Left ventricle myocardium inferior (tissue), 1 donor: ENCODE data around the gene KCNAB2. TPM values are rescaled to one million over a fixed set of nuclear protein-coding genes. Genes with fewer than 3 reads are reported as not detected.

Source experiments
- DNase-seq: peaks from one replicate; pipeline ENCODE4 v3.0.0-alpha.2; 2020
- H3K27ac ChIP-seq: fragments of 200-600 bp; replicated peaks from 2 replicates; pipeline ENCODE4 v1.8.0; 2021
- H3K27me3 ChIP-seq: fragments of 200-600 bp; 2 replicates; pipeline ENCODE4 v1.8.0; 2021; ENCODE audit warnings: low read depth
- H3K36me3 ChIP-seq: fragments of 200-600 bp; 2 replicates; pipeline ENCODE4 v1.8.0; 2021
- H3K4me1 ChIP-seq: fragments of 200-600 bp; 2 replicates; pipeline ENCODE4 v1.8.0; 2021
- H3K4me3 ChIP-seq: fragments of 200-600 bp; 2 replicates; pipeline ENCODE4 v1.8.0; 2021; ENCODE audit warnings: mild to moderate bottlenecking, moderate library complexity
- H3K9me3 ChIP-seq: fragments of 200-600 bp; replicated peaks from 2 replicates; pipeline ENCODE4 v1.8.0; 2021
- intact Hi-C: fragments of 100-400 bp; cut with micrococcal nuclease; formaldehyde crosslinking; loops from one replicate; pipeline ENCODE4 v1.11.0; 2022
- total RNA-seq: library from RNA; stranded (reverse); fragmentation: NEBNext Ultra II Directional; extraction: Animal tissue kit (Norgen Biotek cat#: 25700); gene quantifications from one replicate; pipeline ENCODE4 v1.2.1, GENCODE V29; 2021
- TF ChIP-seq, protein P1 (sequence below): fragments of 200-600 bp; IDR thresholded peaks from 2 replicates; pipeline ENCODE4 v1.8.0; 2021; ENCODE audit warnings: antibody characterized with exemption, mild to moderate bottlenecking, borderline replicate concordance
- donor health status: DM: no; HTN: yes; CAD: no; lungs with severe emphysema.

Gene KCNAB2
- total RNA-seq, 1 donor from 2014 or later = 31.0 TPM

- H3K27me3 ChIP-seq = peaks cover 43% of the 10 kb centered on the region
- DNase-seq = no peak
- no peak overlapping the region for H3K4me3 ChIP-seq
- intact Hi-C loops = no loop called here
- no peaks in the 10 kb centered on the region for H3K9me3 ChIP-seq
- peaks cover 9% of the 10 kb centered on the region for H3K4me1 ChIP-seq
- H3K27ac ChIP-seq = no peak overlapping the region
- no peaks in the 10 kb centered on the region for H3K36me3 ChIP-seq
- TF ChIP-seq, protein P1, sequence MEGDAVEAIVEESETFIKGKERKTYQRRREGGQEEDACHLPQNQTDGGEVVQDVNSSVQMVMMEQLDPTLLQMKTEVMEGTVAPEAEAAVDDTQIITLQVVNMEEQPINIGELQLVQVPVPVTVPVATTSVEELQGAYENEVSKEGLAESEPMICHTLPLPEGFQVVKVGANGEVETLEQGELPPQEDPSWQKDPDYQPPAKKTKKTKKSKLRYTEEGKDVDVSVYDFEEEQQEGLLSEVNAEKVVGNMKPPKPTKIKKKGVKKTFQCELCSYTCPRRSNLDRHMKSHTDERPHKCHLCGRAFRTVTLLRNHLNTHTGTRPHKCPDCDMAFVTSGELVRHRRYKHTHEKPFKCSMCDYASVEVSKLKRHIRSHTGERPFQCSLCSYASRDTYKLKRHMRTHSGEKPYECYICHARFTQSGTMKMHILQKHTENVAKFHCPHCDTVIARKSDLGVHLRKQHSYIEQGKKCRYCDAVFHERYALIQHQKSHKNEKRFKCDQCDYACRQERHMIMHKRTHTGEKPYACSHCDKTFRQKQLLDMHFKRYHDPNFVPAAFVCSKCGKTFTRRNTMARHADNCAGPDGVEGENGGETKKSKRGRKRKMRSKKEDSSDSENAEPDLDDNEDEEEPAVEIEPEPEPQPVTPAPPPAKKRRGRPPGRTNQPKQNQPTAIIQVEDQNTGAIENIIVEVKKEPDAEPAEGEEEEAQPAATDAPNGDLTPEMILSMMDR = no peak
These were observed 79.7 kb downstream of the KCNAB2 start for GRCh38 chr1:6125366-6125765.

DNA sequence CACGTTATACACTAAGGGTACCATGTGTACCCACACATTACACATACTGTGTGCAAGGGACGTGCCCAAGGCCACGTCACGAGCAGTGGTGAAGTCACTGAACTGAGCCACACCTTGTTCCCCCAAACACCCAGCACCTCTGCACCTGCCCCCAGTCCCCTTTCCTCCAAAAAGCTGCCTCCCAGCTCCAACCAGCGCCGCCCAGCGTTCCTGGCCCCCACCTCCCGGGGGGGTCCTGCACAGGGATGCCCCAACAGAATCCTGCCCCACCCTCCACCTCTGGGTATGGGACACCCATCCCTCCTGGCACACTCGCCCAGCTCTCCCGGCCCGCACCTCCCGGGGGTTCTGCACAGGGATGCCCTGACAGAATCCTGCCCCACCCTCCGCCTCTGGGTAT lies 80.3 kb downstream of the KCNAB2 start:
- Histone ChIP-seq H3K4me1 (peaks cover 9% of the 10 kb centered on the region), H3K9me3 (no peaks in the 10 kb centered on the region), H3K27ac (no peak overlapping the region), H3K36me3 (no peaks in the 10 kb centered on the region), H3K4me3 (no peak overlapping the region), H3K27me3 (peaks cover 43% of the 10 kb centered on the region)
- DNase-seq = no peak
- intact Hi-C loops = no loop called here
- TF ChIP-seq, protein P1 = no peak

- intact Hi-C loops = no loop called here
- TF ChIP-seq, protein P1 = no peak
- DNase-seq = no peak
- peaks cover 9% of the 10 kb centered on the region for H3K4me1 ChIP-seq
- no peaks in the 10 kb centered on the region for H3K36me3 ChIP-seq
- peaks cover 4% of the 10 kb centered on the region for H3K9me3 ChIP-seq
- no peak overlapping the region for H3K27ac ChIP-seq
- H3K4me3 ChIP-seq = no peak overlapping the region
- H3K27me3 ChIP-seq = peaks cover 46% of the 10 kb centered on the region
These were observed 80.9 kb downstream of the KCNAB2 start for GRCh38 chr1:6126521-6127067.

GRCh38 chr1:6127587-6128163 lies 82.0 kb downstream of the KCNAB2 start:
- H3K27me3 ChIP-seq = peaks cover 51% of the 10 kb centered on the region
- H3K4me3 ChIP-seq = peak overlapping the region; percentile 40
- H3K4me1 ChIP-seq = peaks cover 9% of the 10 kb centered on the region
- intact Hi-C loops = no loop called here
- DNase-seq = peak; percentile 72
- H3K36me3 ChIP-seq = no peaks in the 10 kb centered on the region
- TF ChIP-seq, protein P1 = no peak
- no peak overlapping the region for H3K27ac ChIP-seq
- peaks cover 15% of the 10 kb centered on the region for H3K9me3 ChIP-seq

DNA sequence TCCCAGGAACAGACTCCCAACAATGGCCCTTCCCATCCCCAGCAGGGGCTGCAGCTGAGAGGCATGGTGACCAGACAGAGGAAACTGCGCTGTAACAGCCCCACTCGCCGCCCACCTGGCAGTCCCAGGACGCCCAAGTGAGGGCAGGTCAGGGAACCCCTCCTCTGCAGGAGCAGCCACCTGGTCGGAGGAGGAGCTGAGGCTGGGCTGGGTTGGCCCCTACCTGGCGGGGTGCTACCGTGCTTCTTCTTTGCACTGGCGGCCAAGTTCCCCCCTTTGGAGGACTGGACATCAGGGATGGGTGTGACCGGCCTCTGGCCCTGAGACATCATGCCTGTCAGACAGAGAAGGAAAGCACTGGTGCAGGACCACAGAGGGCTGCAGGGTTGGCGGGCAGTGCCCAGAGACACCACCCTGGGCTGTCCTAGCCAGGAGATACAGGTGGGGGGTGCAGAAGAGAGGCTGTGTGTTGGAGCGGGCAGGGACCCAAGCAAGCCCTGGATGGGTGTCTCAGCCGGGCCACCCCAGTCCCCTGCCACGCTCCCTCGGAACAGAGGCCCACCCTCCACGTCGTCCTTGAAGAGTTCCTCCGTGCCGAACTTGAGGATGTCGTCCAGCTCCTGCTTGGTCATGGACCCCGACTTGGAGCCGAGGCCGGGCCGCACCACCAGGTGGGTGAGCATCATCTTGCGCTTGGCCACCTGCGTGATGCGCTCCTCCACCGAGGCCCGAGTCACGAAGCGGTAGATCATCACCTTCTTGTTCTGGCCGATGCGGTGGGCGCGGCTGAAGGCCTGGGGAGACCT lies 82.8 kb downstream of the KCNAB2 start:
- intact Hi-C loops = no loop called here
- Histone ChIP-seq H3K4me3 (no peak overlapping the region), H3K36me3 (no peaks in the 10 kb centered on the region), H3K4me1 (peaks cover 9% of the 10 kb centered on the region), H3K9me3 (peaks cover 17% of the 10 kb centered on the region), H3K27me3 (peaks cover 55% of the 10 kb centered on the region), H3K27ac (no peak overlapping the region)
- no peak for DNase-seq
- TF ChIP-seq, protein P1 = no peak
